ENCODE data around the gene POLE3. TPM values are rescaled to one million over a fixed set of nuclear protein-coding genes. Genes with fewer than 3 reads are reported as not detected.

POLE3 gene
- total and polyA plus RNA-seq, 2 donors (not counting 1 experiment from before 2014, with no cell fraction given), result 50.3 to 60.7 TPM

DNA sequence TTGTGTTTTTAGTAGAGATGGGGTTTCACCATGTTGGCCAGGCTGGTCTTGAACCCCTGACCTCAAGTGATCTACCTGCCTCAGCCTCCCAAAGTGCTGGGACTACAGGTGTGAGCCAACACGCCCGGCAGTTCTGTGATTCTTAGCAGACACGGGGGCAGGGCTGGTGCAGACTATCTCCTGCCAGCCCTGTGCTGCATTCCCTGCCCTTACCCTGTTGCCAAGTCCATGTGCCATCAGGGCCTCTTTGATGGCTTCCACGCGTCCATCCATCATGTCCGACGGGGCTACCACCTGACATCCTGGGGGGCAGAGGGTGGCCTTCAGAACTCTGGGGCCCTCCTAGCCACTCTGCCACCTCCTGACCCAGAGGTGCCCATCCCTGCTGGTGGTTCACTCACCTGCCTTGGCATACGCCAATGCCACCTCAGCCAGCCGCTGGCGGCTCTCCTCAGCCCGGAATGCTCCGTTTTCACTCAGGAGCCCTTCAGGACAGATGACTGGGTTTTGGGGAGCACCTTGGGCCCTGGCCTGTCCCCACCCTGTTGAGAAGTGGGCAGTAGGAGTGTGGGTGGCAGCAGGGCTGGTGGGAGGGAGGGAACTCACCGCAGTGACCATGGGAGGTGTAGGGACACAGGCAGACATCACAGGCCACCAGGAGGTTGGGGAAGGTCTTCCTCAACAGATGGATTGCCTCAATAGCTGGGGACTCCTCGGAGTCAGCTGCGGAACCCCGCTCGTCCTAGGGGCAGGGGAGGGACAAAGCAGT lies 20.1 kb downstream of the POLE3 start:
- Mint-ChIP-seq H3K4me1 (no peaks in the 10 kb centered on the region), H3K27me3 (no peaks in the 10 kb centered on the region), H3K4me3 (no peak overlapping the region), H3K9me3 (ENCODE audit: insufficient read depth) (no peaks in the 10 kb centered on the region), H3K27ac (no peak overlapping the region)
- no peaks in the 10 kb centered on the region for H3K27me3 ChIP-seq (replicated peaks in 1 of 4; ENCODE audit: control extremely low read depth in 1 of 4, control insufficient read depth in 3 of 4, insufficient read depth in 4 of 4, low read length in 3 of 4)
- H3K4me1 ChIP-seq (ENCODE audit: control insufficient read depth in 2 of 2, insufficient read depth in 2 of 2, low read length in 2 of 2), result no peaks in the 10 kb centered on the region
- CTCF ChIA-PET, result no interaction called here
- ATAC-seq (ENCODE audit: low read depth) (no peak), DNase-seq (no peak)
- WGBS (ENCODE audit: insufficient coverage), result 97% methylated on average over 17 of the region's 17 CpGs
- intact Hi-C loops (cut with micrococcal nuclease), result no loop called here
- H3K36me3 ChIP-seq (replicated peaks in 1 of 2; ENCODE audit: control extremely low read depth in 1 of 2, control insufficient read depth in 1 of 2, extremely low read depth in 1 of 2, insufficient read depth in 2 of 2, low read length in 1 of 2), result peaks cover 0 to 55% of the 10 kb centered on the region in 2 experiments
- no peaks in the 10 kb centered on the region for H4K20me1 ChIP-seq (ENCODE audit: control insufficient read depth, insufficient read depth, low read length, poor library complexity, severe bottlenecking)
- H2AFZ ChIP-seq (ENCODE audit: insufficient read depth, low read depth, low read length, poor library complexity, severe bottlenecking), result no peak overlapping the region
- H3K9me3 ChIP-seq (ENCODE audit: control extremely low read depth in 1 of 3, control insufficient read depth in 2 of 3, insufficient read depth in 1 of 3, low read length in 2 of 3), result no peaks in the 10 kb centered on the region
- no peak overlapping the region for H3K9ac ChIP-seq (ENCODE audit: low read length)
- H3K27ac ChIP-seq (ENCODE audit: low read length in 2 of 2), result no peak overlapping the region
- TF ChIP-seq EZH2 (IDR thresholded peaks at IDR 0.05; ENCODE audit: borderline replicate concordance, insufficient read depth, low read depth, low read length, poor library complexity, severe bottlenecking), result no peak
- TF ChIP-seq, protein P1, sequence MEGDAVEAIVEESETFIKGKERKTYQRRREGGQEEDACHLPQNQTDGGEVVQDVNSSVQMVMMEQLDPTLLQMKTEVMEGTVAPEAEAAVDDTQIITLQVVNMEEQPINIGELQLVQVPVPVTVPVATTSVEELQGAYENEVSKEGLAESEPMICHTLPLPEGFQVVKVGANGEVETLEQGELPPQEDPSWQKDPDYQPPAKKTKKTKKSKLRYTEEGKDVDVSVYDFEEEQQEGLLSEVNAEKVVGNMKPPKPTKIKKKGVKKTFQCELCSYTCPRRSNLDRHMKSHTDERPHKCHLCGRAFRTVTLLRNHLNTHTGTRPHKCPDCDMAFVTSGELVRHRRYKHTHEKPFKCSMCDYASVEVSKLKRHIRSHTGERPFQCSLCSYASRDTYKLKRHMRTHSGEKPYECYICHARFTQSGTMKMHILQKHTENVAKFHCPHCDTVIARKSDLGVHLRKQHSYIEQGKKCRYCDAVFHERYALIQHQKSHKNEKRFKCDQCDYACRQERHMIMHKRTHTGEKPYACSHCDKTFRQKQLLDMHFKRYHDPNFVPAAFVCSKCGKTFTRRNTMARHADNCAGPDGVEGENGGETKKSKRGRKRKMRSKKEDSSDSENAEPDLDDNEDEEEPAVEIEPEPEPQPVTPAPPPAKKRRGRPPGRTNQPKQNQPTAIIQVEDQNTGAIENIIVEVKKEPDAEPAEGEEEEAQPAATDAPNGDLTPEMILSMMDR (IDR thresholded peaks at IDR 0.05), result no peak
- H3K79me2 ChIP-seq (ENCODE audit: control insufficient read depth, insufficient read depth, low read length), result no peaks in the 10 kb centered on the region
- POLR2A ChIA-PET, result no interaction called here
- H3K4me2 ChIP-seq (replicated peaks; ENCODE audit: low read depth, low read length, poor library complexity, severe bottlenecking), result no peak overlapping the region
- no peak overlapping the region for H3K4me3 ChIP-seq (ENCODE audit: control extremely low read depth in 1 of 5, extremely low read depth in 1 of 5, insufficient read depth in 1 of 5, low read depth in 2 of 5, low read length in 4 of 5)

DNA sequence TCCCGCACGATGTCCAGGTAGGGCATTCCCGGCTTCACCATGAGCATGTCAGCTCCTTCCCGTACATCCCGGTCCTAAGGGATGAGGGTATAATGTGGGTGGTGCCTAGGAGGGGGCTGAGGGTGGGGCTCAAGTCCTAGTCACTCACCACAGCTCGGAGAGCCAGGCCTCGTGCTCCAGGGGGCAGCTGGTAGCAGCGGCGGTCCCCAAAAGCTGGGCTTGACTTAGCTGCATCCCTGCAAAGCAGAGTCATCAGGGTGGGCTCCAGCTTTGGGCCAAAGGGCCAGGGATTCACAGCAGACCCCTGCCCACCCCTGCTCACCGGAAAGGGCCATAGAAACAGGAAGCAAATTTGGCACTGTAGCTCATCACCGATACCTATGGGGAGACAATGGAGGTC lies 21.0 kb downstream of the POLE3 start:
- H3K79me2 ChIP-seq (ENCODE audit: control insufficient read depth, insufficient read depth, low read length), result no peaks in the 10 kb centered on the region
- POLR2A ChIA-PET, result no interaction called here
- no peak overlapping the region for H3K4me3 ChIP-seq (ENCODE audit: control extremely low read depth in 1 of 5, extremely low read depth in 1 of 5, insufficient read depth in 1 of 5, low read depth in 2 of 5, low read length in 4 of 5)
- no peaks in the 10 kb centered on the region for H3K27me3 ChIP-seq (replicated peaks in 1 of 4; ENCODE audit: control extremely low read depth in 1 of 4, control insufficient read depth in 3 of 4, insufficient read depth in 4 of 4, low read length in 3 of 4)
- ATAC-seq (ENCODE audit: low read depth) (no peak), DNase-seq (no peak)
- no peaks in the 10 kb centered on the region for H3K9me3 ChIP-seq (ENCODE audit: control extremely low read depth in 1 of 3, control insufficient read depth in 2 of 3, insufficient read depth in 1 of 3, low read length in 2 of 3)
- WGBS (ENCODE audit: insufficient coverage), result 93% methylated on average over 10 of the region's 11 CpGs
- CTCF ChIA-PET, result no interaction called here
- H3K4me3 Mint-ChIP-seq, result no peak overlapping the region
- H3K4me1 ChIP-seq (ENCODE audit: control insufficient read depth in 2 of 2, insufficient read depth in 2 of 2, low read length in 2 of 2), result no peaks in the 10 kb centered on the region
- intact Hi-C loops (cut with micrococcal nuclease), result no loop called here
- no peak overlapping the region for H3K27ac Mint-ChIP-seq
- TF ChIP-seq EZH2 (IDR thresholded peaks at IDR 0.05; ENCODE audit: borderline replicate concordance, insufficient read depth, low read depth, low read length, poor library complexity, severe bottlenecking), result no peak
- no peak overlapping the region for H3K9ac ChIP-seq (ENCODE audit: low read length)
- H4K20me1 ChIP-seq (ENCODE audit: control insufficient read depth, insufficient read depth, low read length, poor library complexity, severe bottlenecking), result no peaks in the 10 kb centered on the region
- H3K4me2 ChIP-seq (replicated peaks; ENCODE audit: low read depth, low read length, poor library complexity, severe bottlenecking), result no peak overlapping the region
- H3K4me1 Mint-ChIP-seq, result no peaks in the 10 kb centered on the region
- H3K36me3 ChIP-seq (replicated peaks in 1 of 2; ENCODE audit: control extremely low read depth in 1 of 2, control insufficient read depth in 1 of 2, extremely low read depth in 1 of 2, insufficient read depth in 2 of 2, low read length in 1 of 2), result peaks cover 0 to 53% of the 10 kb centered on the region in 2 experiments
- no peaks in the 10 kb centered on the region for H3K9me3 Mint-ChIP-seq (ENCODE audit: insufficient read depth)
- no peak overlapping the region for H3K27ac ChIP-seq (ENCODE audit: low read length in 2 of 2)
- H3K27me3 Mint-ChIP-seq, result no peaks in the 10 kb centered on the region
- H2AFZ ChIP-seq (ENCODE audit: insufficient read depth, low read depth, low read length, poor library complexity, severe bottlenecking), result no peak overlapping the region

Data from B cell (primary cell).